HT1080 (cell line): ENCODE results near the gene MYDGF. TPM values are rescaled to one million over a fixed set of nuclear protein-coding genes. Genes with fewer than 3 reads are reported as not detected.

ENCODE experiments used
- DNase-seq: peaks from one replicate; pipeline ENCODE4 v3.0.0-alpha.2; 2015; ENCODE audit warnings: low read depth
- total RNA-seq: library from RNA; depleted of rRNA; stranded (reverse); fragments of >200 nt; shearing (Covaris generic); gene quantifications from 2 replicates; pipeline ENCODE4 v1.2.3, GENCODE V29; 2014

Gene MYDGF
- total RNA-seq, 1 experiment from 2014 or later = 76.3 TPM

GRCh38 chr19:4645718-4646117 lies 24.4 kb downstream of the MYDGF start:
- no peak for DNase-seq

- DNase-seq = no peak
Observed at GRCh38 chr19:4642625-4643024, 27.5 kb downstream of the MYDGF start.

- no peak for DNase-seq
Observed at GRCh38 chr19:4641132-4641531, 29.0 kb downstream of the MYDGF start.

GRCh38 chr19:4640247-4641000 lies 29.7 kb downstream of the MYDGF start:
- no peak for DNase-seq

DNA sequence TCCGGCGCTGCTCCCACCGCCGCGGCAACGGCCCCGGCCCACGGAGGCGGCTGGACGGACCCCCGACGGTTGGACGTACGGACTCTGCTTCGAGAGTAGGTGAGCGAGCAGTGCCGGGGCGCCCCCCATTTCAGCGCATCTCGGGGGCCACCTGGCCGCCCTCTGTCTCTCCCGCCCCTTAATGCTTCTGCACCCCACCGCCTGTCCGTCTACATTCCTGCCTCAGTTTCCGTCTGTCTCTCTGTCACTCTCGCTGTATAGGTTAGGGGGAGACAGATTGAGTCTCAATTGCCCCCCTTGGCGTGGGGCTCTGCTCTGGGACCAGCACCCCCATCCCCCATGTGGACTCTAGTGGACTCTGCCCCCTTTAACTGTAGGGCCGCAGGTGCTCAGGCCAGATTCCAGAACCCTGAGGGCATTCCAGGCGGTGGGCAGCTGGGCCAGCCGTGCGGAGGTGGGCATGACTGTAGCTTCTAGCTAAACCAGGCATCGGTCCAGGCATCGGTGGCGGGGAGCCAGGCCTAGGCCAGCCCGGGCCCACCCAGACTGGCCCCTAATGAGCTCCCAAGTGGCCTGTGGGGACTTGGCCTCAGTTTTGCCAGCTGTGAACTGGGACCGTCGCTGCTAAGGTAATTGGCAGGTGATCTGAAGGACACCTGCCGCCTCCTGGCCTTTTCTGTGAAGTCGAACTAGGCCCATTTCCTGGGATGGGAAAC lies 30.5 kb downstream of the MYDGF start:
- DNase-seq = no peak

- peak; percentile 77 for DNase-seq
Observed at GRCh38 chr19:4638828-4639530, 31.2 kb downstream of the MYDGF start, which contains the start of gene TNFAIP8L1. TNFAIP8L1 (plus strand) TSS chr19:4639516; CDS start chr19:4651870, 12,354 bp downstream.

DNA sequence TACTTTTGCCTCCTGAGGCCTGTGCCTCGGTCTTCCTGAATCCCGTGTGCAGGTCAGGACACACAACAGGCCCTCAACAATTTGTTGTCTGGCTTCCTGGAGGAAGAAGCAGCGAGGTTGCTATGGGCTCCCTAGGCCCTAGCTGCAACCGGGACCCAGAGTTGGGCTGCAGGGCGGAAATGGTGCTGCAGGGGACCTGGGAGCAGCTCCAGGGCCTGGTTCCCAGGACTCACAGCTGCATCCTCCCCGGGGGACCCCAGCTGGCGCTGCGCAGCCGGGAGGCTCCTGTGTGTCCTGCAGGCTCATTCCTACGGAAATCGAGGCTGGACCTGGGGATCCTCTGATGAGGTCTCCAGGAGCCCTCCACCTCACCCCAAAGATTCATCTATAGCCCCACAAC lies 31.8 kb downstream of the MYDGF start:
- DNase-seq = no peak

DNA sequence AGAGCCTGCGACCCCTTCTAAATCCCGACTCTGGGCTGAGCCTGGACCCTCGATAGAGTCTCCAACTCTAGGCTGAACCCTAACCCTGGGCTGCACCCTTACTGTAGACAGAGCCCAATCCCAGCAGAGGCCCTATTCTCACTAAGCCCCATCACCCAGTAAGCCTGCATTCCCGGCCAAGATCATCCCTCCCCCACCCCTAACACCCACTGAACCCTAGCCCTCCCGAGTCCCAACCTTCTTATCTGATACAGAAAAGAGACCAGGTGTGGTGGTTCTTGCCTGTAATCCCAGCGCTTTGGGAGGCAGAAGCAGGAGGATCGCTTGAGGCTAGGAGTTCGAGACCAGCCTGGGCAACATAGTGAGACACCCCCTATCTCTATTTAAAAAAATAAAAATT lies 33.4 kb downstream of the MYDGF start:
- DNase-seq = no peak

DNA sequence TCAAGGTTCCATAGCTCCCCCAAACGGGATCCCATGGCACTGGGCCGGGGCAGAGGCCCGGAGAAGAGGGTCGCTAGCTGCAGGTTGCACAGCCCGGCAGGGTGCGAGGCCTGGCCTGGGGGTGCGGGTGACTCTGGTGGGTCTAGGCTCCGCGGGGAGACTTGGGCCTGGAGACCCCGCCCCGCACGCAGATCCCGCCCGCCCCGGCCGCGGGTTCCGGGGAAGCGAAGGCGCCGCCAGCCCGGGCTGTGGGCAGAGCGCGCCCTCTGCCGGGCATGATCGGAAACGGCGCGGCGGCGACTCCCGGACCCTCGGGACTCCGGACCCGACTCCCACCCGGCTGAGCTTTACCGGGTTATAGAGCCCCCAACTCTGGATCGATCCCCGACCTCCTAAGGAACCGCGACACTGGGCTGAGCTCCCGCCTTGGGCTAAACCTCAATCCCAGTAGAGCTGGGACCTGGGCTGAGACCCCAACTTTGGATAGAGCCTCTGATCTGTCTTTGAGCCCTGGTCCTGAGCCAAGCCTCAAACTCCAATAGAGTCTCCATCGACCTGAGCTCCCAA lies 33.9 kb downstream of the MYDGF start:
- DNase-seq = peak; percentile 18

DNA sequence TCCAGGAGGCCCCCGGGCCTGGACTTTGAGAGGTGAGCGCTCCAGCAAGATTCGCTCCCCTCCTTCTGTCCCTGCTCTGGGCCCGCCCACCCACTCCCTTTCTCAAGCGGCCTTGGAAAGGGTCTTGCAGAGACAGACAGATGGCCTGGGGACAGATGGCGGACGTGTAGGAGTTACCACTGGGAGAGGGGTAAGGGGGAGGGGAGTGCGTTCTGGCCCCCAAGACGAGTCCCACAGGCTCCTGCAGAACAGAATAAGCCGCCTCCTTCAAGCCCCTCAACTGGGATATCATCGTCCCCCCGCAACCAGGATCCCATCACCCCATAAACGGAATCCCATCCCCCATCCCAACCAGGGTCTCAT lies 34.4 kb downstream of the MYDGF start:
- no peak for DNase-seq

DNA sequence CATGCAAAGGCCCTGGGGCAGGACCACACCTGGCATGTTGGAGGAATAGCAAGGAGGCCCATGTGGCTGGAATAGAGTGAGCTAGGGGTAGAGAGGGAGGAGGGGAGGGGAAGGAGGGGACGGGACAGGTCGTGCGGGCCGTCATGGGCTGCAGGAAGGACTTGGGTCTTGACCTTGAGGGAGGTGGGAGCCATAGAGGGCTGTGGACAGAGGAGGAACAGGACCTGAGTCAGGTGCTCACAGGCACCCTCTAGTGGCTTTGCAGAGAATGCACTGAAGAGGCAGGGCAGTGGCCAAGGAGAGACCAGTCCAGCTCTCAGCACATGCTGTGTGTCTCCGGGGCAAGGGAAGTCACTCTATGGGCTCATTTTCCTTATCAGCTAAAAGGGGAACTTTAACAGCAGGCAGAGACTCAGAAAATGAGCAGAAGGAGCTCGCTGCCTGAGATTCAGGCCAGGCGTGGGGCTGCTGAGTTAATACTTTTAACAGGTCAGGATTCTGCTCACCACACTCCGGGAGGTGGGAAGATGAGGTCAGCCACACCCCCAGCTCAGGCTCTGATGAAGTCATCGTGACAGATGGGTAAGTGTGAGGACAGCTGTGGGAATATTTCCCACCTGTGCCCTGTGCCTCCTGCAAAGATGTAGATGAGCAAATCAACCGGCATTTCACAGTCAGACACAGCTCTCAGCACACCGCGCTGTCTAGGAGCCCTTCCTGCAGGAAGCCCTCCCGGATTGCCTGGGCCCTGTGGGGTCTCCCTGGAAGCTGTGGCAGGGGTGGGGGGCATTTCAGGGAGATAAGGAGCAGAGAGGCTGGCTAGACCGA lies 36.8 kb downstream of the MYDGF start:
- DNase-seq = peak; percentile 83

DNA sequence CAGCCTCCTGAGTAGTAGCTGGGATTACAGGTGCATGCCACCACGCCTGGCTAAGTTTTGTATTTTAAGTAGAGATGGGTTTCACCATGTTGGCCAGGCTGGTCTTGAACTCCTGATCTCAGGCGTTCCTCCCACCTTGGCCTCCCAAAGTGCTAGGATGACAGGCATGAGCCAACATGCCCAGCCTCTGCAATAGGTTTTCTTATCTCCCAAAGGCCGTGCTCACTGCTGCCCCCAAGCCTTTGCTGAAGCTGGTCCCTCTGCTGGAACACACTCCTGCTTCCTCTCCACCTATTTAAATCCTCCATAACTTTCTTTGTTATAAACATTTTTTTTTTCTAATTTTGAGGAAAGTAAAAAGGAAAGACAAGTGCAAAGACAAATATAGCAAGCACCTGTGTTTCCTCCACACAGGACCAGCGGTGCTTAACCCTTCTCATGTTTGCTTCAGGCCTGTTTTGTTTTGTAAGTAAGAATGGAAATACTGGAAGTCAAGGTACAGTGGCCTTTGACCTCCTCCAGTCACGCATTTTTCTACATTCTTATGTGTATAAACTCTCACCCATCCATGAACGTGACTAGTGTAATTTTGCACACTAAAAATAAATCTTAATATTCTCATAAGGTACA lies 45.3 kb downstream of the MYDGF start:
- peak; percentile 47 for DNase-seq

DNA sequence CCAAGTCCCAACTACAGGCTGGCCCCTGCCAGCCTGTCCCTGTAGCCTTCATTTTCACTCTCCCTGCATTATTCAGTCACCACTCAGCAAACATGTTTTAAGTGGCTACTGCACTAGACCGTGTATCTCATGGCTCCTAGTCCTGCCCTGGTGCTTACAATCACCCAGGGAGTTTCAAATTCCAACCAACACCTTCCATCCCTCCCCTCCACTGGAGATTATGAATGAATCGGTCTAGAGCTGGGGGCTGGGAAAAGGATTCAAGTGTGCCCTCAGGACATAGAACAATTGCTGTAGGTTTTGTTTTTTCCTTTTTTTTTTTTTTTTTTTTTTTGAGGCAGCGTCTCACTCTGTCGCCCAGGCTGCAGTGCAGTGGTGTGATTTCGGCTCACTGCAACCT lies 45.8 kb downstream of the MYDGF start:
- DNase-seq = no peak

DNA sequence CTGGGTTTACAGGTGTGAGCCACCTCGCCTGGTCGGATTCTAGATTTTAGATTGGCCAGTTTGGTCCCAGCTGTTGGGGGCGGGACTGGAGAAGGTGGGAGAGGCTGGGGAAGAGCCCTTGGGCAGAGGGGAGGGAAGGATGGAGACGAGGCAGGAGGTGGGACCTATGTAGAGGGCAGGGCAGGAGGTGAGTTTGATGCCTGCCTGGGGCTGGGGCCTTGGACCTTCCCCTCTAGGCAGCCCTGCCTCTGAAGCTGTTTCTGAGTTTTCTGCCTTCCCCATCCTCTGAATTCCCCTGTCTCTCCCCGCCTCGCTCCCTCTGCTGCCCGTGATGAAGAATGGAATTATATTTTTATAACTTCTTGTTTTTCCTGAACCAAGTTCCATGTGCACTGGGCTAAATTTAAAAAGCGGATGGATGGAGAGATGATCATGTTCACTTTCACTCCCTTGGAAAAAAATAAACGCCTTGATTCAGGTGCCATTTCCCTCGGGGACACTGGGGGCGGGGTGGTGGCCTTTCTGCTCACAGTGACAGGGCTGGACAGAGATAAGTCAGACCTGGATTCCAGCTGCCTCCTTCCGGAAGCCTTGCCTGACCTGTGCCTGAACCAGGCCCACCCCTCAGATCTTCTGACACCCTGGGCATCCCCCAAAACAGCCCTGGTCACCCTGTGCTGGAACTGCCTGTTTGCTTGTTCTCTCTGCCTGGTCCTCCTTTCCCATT lies 47.3 kb downstream of the MYDGF start:
- DNase-seq = no peak

- DNase-seq = no peak
Observed at GRCh38 chr19:4620675-4621074, 49.5 kb downstream of the MYDGF start.

DNA sequence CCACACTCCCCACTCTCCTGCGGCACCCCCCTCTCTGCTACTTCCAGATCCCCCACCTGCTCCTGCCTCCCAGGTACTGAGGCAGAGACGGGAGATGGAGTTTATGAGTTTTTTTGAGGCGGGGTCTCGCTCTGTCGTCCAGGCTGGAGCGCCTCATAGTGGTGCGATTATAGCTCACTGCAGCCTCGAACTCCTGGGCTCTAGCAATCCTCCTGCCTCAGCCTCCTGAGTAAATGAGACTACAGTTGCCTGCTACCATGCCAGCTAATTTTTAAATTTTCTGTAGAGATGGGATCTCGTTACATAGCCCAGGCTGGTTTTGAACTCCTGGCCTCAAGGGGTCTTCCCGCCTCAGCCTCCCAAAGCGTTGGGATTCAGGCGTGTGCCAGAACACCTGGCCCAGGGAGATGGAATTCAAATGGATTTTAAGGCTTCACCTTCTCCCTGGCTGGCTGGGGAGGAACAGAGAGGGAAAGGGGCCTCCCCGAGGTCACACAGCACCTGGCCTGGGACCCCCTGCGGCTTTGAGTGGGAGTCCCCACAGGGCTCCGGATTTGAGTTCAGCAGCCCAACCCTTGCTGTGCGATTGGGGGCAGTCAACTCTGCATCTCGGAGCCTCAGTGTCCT lies 50.4 kb downstream of the MYDGF start:
- DNase-seq = no peak

- no peak for DNase-seq
Observed at GRCh38 chr19:4618019-4618418, 52.1 kb downstream of the MYDGF start.

DNA sequence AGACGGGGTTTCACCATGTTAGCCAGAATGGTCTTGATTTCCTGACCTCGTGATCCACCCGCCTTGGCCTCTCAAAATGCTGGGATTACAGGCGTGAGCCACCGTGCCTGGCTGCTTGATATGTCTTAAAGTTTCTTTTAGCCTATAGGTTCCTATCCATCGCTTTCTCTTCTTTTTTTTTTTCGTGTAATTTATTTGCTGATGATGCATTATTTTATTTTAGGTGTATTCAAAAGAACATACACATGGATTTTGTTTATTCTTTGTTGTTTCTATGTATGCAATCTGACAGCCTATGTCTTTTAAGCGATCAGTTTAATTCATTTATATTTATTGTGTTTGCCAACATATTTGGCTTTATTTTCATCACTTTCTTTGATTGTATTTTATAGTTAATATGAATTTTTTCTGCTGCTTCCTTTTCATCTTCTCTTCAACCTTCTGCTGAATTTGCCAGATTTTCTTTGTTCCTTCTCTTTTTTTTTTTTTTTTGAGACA lies 56.8 kb downstream of the MYDGF start:
- DNase-seq = no peak

DNA sequence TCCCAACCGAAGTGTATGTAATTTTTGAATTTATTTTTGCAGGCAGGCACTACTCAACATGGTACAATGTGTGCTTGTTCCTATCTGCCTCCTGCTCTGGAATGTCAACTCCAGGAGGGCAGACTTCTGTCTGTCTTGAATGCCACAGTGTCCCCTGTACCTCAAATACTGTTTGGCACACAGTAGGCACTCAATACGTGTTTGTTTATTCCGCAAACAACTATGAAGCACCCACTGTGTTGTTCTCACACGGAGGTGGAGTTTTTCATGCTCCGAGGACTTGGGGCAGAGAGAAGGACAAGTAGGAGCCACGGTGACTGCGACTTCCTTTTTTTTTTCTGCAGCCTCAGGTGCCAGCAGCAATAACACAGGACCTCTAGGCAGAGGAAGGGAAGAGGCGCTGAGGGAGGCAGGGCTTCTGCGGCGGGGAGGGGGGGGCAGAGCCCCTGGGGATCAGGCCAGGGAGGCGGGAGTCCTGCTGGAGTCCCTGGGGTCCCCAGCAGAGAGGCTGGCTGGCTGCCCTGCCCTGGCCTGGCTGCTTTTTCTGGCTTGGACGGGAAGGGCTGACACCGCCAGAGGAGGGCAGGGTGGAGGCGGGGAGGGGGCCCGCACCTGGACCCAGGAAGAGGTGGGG lies 60.1 kb downstream of the MYDGF start:
- no peak for DNase-seq
